Cardiac muscle cell (in vitro differentiated cells and primary cell): ENCODE measurements around the gene ACTN4. TPM values are rescaled to one million over a fixed set of nuclear protein-coding genes. Genes with fewer than 3 reads are reported as not detected.

Experiments
- DNase-seq, 2 donors: peaks; one replicate each; pipeline versions ENCODE4 v3.0.0 to v3.0.0-alpha.2; 2010 to 2017; ENCODE audit warnings: low read depth in 1 of 2, low spot score in 1 of 2
- H3K27ac ChIP-seq: fragments of 200-600 bp; sonication (generic); 2 replicates; pipeline ENCODE4 v1.5.1; 2016
- H3K27me3 ChIP-seq: fragments of 200-600 bp; sonication (generic); 2 replicates; pipeline ENCODE4 v1.6.0; 2016; ENCODE audit warnings: control low read depth
- H3K36me3 ChIP-seq: fragments of 200-600 bp; sonication (generic); 2 replicates; pipeline ENCODE4 v1.5.1; 2016; ENCODE audit warnings: control low read depth
- H3K4me1 ChIP-seq: fragments of 200-600 bp; sonication (generic); 2 replicates; pipeline ENCODE4 v1.8.1; 2017; ENCODE audit warnings: low read depth, mild to moderate bottlenecking, mixed run types
- H3K4me3 ChIP-seq: fragments of 200-600 bp; sonication (generic); 2 replicates; pipeline ENCODE4 v1.5.1; 2016; ENCODE audit warnings: mild to moderate bottlenecking
- H3K9me3 ChIP-seq: fragments of 200-600 bp; sonication (generic); 2 replicates; pipeline ENCODE4 v1.5.1; 2017; ENCODE audit warnings: low read depth, mild to moderate bottlenecking, control low read depth
- CTCF ChIP-seq: IDR thresholded peaks from 2 replicates; pipeline ENCODE4 v1.5.1; 2012; ENCODE audit warnings: low read depth, mild to moderate bottlenecking, low read length
- polyA plus RNA-seq: library from polyadenylated mRNA; unstranded; fragments of >200 nt; fragmentation: Nextera tagmentation; extraction: Ambion mirVana; gene quantifications from 2 replicates; pipeline ENCODE4 v1.2.1, GENCODE V29; 2016
- total RNA-seq: library from RNA; depleted of rRNA; stranded (reverse); fragments of >200 nt; gene quantifications from 2 replicates; pipeline ENCODE4 v1.2.3, GENCODE V29; 2016

Gene ACTN4
- total and polyA plus RNA-seq, 2 experiments from 2014 or later, result 77.4 to 465 TPM

- H3K4me3 ChIP-seq, result no peak overlapping the region
- TF ChIP-seq CTCF, result no peak
- no peaks in the 10 kb centered on the region for H3K27me3 ChIP-seq
These were observed 92.2 kb downstream of the ACTN4 start for GRCh38 chr19:38739440-38740256.

GRCh38 chr19:38740257-38740592, 92.8 kb downstream of the ACTN4 start:
- Histone ChIP-seq H3K9me3 (no peaks in the 10 kb centered on the region), H3K4me3 (no peak overlapping the region), H3K4me1 (no peaks in the 10 kb centered on the region), H3K27me3 (no peaks in the 10 kb centered on the region), H3K36me3 (no peaks in the 10 kb centered on the region), H3K27ac (no peak overlapping the region)
- no peak for DNase-seq
- TF ChIP-seq CTCF, result no peak

More at GRCh38 chr19:38739440-38740256, 92.2 kb downstream of the ACTN4 start:
- Histone ChIP-seq H3K36me3 (no peaks in the 10 kb centered on the region), H3K9me3 (no peaks in the 10 kb centered on the region), H3K27ac (no peak overlapping the region), H3K4me1 (no peaks in the 10 kb centered on the region)
- DNase-seq, result no peak

- no peaks in the 10 kb centered on the region for H3K9me3 ChIP-seq
- TF ChIP-seq CTCF, result no peak
- no peaks in the 10 kb centered on the region for H3K4me1 ChIP-seq
- DNase-seq, result no peak
- no peaks in the 10 kb centered on the region for H3K27me3 ChIP-seq
- no peak overlapping the region for H3K27ac ChIP-seq
- no peak overlapping the region for H3K4me3 ChIP-seq
- no peaks in the 10 kb centered on the region for H3K36me3 ChIP-seq
These were observed 93.5 kb downstream of the ACTN4 start for GRCh38 chr19:38740932-38741331.

DNA sequence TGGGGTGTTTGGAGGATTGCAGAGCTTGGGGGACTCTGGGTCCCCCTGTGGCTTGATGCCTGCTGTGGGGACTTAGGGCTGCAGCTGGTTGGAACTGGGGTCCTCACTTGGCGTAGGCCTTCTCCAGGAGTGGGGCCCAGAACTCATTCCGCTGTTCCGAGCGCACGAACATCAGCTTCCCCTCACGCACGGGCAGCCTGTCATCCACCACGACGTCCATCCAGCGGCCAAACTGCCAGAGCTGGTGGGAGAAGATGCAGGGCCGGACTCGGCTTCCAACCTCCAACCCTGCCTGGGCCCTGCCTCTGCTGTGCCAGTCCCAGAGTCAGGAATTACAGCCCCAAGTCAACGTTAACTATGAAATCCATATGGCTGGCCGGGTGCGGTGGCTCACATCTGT, 94.2 kb downstream of the ACTN4 start:
- H3K9me3 ChIP-seq, result no peaks in the 10 kb centered on the region
- H3K27ac ChIP-seq, result no peak overlapping the region
- no peak for TF ChIP-seq CTCF
- H3K4me1 ChIP-seq, result no peaks in the 10 kb centered on the region
- no peak for DNase-seq
- H3K27me3 ChIP-seq, result no peaks in the 10 kb centered on the region
- no peak overlapping the region for H3K4me3 ChIP-seq
- H3K36me3 ChIP-seq, result no peaks in the 10 kb centered on the region

- no peak for DNase-seq
- H3K9me3 ChIP-seq, result no peaks in the 10 kb centered on the region
- no peak for TF ChIP-seq CTCF
- no peaks in the 10 kb centered on the region for H3K27me3 ChIP-seq
- no peaks in the 10 kb centered on the region for H3K36me3 ChIP-seq
- H3K27ac ChIP-seq, result no peak overlapping the region
- no peaks in the 10 kb centered on the region for H3K4me1 ChIP-seq
- no peak overlapping the region for H3K4me3 ChIP-seq
These were observed 94.8 kb downstream of the ACTN4 start for GRCh38 chr19:38742296-38742695.
